B cell (primary cell): ENCODE data around the gene PPP1R14D. TPM values are rescaled to one million over a fixed set of nuclear protein-coding genes. Genes with fewer than 3 reads are reported as not detected.

ENCODE experiments used
- ATAC-seq: fragments of 200-7000 bp; cut with Tn5 transposase; one replicate; pipeline ENCODE4 v1.10.0; 2021; ENCODE audit warnings: low read depth, mild to moderate bottlenecking, moderate number of reproducible peaks, moderate library complexity
- CTCF ChIA-PET: fragments of 350-600 bp; sonication (Branson Sonifier 250); formaldehyde crosslinking; loops from one replicate; lab custom pipeline; 2021; ENCODE audit warnings: antibody characterized with exemption, inconsistent platforms; lab: Charles Lee
- POLR2A ChIA-PET: fragments of 350-600 bp; sonication (Branson Sonifier 250); formaldehyde crosslinking; loops from one replicate; lab custom pipeline; 2021; ENCODE audit warnings: antibody characterized with exemption; lab: Charles Lee
- DNase-seq: peaks from one replicate; pipeline ENCODE4 v3.0.0; 2013
- H2AFZ ChIP-seq: 2 replicates; pipeline ENCODE4 v1.6.1; 2012; ENCODE audit warnings: mild to moderate bottlenecking, low read depth, low read length; ENCODE audit not compliant: insufficient read depth, poor library complexity, severe bottlenecking
- H3K27ac ChIP-seq, 2 donors: 1 replicate in 1 of 2; 2 replicates in 1 of 2; pipeline ENCODE4 v1.5.1; 2012 to 2013; ENCODE audit warnings: low read length in 2 of 2, mild to moderate bottlenecking in 2 of 2, moderate library complexity in 1 of 2
- H3K27me3 ChIP-seq, 4 experiments: fragments of 200-600 bp in 1 of 4; sonication (generic) in 1 of 4; replicated peaks in 1 of 4; 1 replicate in 2 of 4; 2 replicates in 2 of 4; pipeline versions ENCODE4 v1.6.1 to v1.7.0; 2013 to 2016; ENCODE audit warnings: low read length in 3 of 4, mild to moderate bottlenecking in 2 of 4, mixed read lengths in 1 of 4, moderate library complexity in 1 of 4; ENCODE audit not compliant: insufficient read depth in 4 of 4, control insufficient read depth in 3 of 4; ENCODE audit errors: control extremely low read depth in 1 of 4
- H3K36me3 ChIP-seq, 2 experiments: replicated peaks in 1 of 2; 1 replicate in 1 of 2; 2 replicates in 1 of 2; pipeline versions ENCODE4 v1.6.1 to v1.7.1; 2013; ENCODE audit warnings: low read length in 1 of 2; ENCODE audit not compliant: insufficient read depth in 2 of 2, control insufficient read depth in 1 of 2; ENCODE audit errors: control extremely low read depth in 1 of 2, extremely low read depth in 1 of 2
- H3K4me1 ChIP-seq, 2 donors: fragments of 200-600 bp in 1 of 2; sonication (generic) in 1 of 2; 1 replicate in 1 of 2; 2 replicates in 1 of 2; pipeline versions ENCODE4 v1.5.1 to v1.6.1; 2013 to 2017; ENCODE audit warnings: low read length in 2 of 2; ENCODE audit not compliant: control insufficient read depth in 2 of 2, insufficient read depth in 2 of 2
- H3K4me2 ChIP-seq: replicated peaks from 2 replicates; pipeline ENCODE3; 2012; ENCODE audit warnings: mild to moderate bottlenecking, low read depth, low read length; ENCODE audit not compliant: poor library complexity, severe bottlenecking
- H3K4me3 ChIP-seq, 5 experiments: fragments of 200-600 bp in 1 of 5; sonication (generic) in 1 of 5; 1 replicate in 3 of 5; 2 replicates in 2 of 5; pipeline versions ENCODE4 v1.5.1 to v1.7.0; 2011 to 2016; ENCODE audit warnings: low read length in 4 of 5, mild to moderate bottlenecking in 4 of 5, low read depth in 2 of 5, control low read depth in 1 of 5, moderate library complexity in 1 of 5; ENCODE audit not compliant: insufficient read depth in 1 of 5; ENCODE audit errors: control extremely low read depth in 1 of 5, extremely low read depth in 1 of 5
- H3K79me2 ChIP-seq: fragments of 200-600 bp; sonication (generic); one replicate; pipeline ENCODE4 v1.6.0; 2016; ENCODE audit warnings: low read length; ENCODE audit not compliant: control insufficient read depth, insufficient read depth
- H3K9ac ChIP-seq: fragments of 200-600 bp; sonication (generic); 2 replicates; pipeline ENCODE4 v1.6.1; 2017; ENCODE audit warnings: mild to moderate bottlenecking, low read length, moderate library complexity
- H3K9me3 ChIP-seq, 3 donors: one replicate each; pipeline versions ENCODE4 v1.6.1 to v1.7.1; 2013; ENCODE audit warnings: low read length in 2 of 3; ENCODE audit not compliant: control insufficient read depth in 2 of 3, insufficient read depth in 1 of 3; ENCODE audit errors: control extremely low read depth in 1 of 3
- H4K20me1 ChIP-seq: 2 replicates; pipeline ENCODE4 v1.6.0; 2012; ENCODE audit warnings: mild to moderate bottlenecking, low read length; ENCODE audit not compliant: insufficient read depth, control insufficient read depth, poor library complexity, severe bottlenecking
- H3K27ac Mint-ChIP-seq: one replicate; pipeline ENCODE4 v1.8.0; 2021; ENCODE audit warnings: mixed read lengths
- H3K27me3 Mint-ChIP-seq: one replicate; pipeline ENCODE4 v1.8.0; 2021; ENCODE audit warnings: mixed read lengths
- H3K4me1 Mint-ChIP-seq: one replicate; pipeline ENCODE4 v1.8.0; 2021; ENCODE audit warnings: mixed read lengths
- H3K4me3 Mint-ChIP-seq: one replicate; pipeline ENCODE4 v1.8.0; 2021; ENCODE audit warnings: mixed read lengths
- H3K9me3 Mint-ChIP-seq: one replicate; pipeline ENCODE4 v1.8.0; 2022; ENCODE audit warnings: mixed read lengths; ENCODE audit not compliant: insufficient read depth
- EZH2 ChIP-seq: IDR thresholded peaks from 2 replicates; pipeline ENCODE4 v1.6.1; 2012; ENCODE audit warnings: borderline replicate concordance, low read depth, mild to moderate bottlenecking, moderate library complexity, low read length; ENCODE audit not compliant: insufficient read depth, poor library complexity, severe bottlenecking
- WGBS: methylation state at CpG from one replicate; pipeline ENCODE4 v1.1.5; 2013; ENCODE audit warnings: missing lambda C conversion rate; ENCODE audit not compliant: insufficient coverage; 5-methylcytosine and 5-hydroxymethylcytosine counted together
- intact Hi-C: fragments of 100-400 bp; cut with micrococcal nuclease; formaldehyde crosslinking; loops from one replicate; pipeline ENCODE4 v1.10.0; 2022
- polyA plus RNA-seq: library from polyadenylated mRNA; depleted of rRNA; stranded (reverse); fragments of >200 nt; gene quantifications from 2 replicates; pipeline ENCODE4 v1.2.3, GENCODE V29; 2012
- total RNA-seq, 2 donors: library from RNA; stranded (reverse); fragments of 120-200 nt in 1 of 2; gene quantifications; 1 replicate in 1 of 2; 2 replicates in 1 of 2; pipeline versions ENCODE4 v1.2.3 to v1.2.4, GENCODE V29; 2013 to 2022
- TF ChIP-seq, protein P1 (sequence below): fragments of 200-600 bp; IDR thresholded peaks from one replicate; pipeline ENCODE4 v1.8.0; 2022; ENCODE audit warnings: antibody characterized with exemption, mild to moderate bottlenecking

PPP1R14D gene
- total and polyA plus RNA-seq, 2 donors (not counting 1 experiment from before 2014, with no cell fraction given), result 0.19 TPM; not detected in 1

DNA sequence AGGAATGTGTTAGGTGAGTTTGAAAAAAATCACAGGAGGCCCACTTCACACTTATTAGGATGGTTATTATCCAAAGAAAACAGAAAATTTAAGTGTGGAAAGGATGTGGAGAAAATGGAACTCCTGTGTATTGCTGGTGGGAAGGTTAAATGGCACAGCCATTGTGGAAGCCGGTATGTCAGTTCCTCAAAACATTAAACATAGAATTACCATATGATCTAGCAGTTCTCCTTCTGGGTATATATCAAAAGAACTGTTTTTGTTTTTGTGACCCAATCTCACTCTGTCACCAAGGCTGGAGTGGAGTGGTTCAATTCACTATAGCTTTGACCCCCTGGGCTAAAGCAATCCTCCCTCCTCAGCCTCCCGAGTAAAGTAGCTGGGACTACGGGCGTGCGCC, 32.0 kb downstream of the PPP1R14D start:
- no peak overlapping the region for H3K27ac ChIP-seq

DNA sequence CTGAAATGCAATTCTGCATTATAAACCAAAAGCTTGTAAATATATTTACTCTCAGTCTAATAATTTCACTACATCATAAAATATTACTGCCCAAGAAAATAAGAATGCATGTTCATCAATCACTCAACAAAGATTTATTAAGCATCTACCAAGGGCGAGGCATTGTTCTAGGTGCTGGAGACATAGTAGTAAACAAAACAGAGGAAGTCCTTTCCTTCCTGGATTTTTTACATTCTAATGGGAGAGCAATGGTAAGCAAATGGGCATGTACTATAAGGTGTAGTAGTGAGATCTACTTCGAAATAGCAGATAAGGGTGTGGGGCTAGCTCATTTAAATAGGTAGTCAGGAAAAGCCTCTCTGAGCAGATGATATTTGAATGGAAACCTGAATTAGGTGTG, 32.5 kb downstream of the PPP1R14D start:
- CTCF ChIA-PET, result interaction anchor here (0.9 to 1.5 kb wide), 2 partner anchors 14 to 82 kb away, joined by 3 to 6 read pairs; no protein-coding TSS in a partner anchor
- H2AFZ ChIP-seq, result no peak overlapping the region
- intact Hi-C loops, result no loop called here
- H3K27ac Mint-ChIP-seq, result no peak overlapping the region
- no peaks in the 10 kb centered on the region for H3K4me1 ChIP-seq
- no peak for DNase-seq
- H4K20me1 ChIP-seq, result peaks cover 37% of the 10 kb centered on the region
- TF ChIP-seq, protein P1, sequence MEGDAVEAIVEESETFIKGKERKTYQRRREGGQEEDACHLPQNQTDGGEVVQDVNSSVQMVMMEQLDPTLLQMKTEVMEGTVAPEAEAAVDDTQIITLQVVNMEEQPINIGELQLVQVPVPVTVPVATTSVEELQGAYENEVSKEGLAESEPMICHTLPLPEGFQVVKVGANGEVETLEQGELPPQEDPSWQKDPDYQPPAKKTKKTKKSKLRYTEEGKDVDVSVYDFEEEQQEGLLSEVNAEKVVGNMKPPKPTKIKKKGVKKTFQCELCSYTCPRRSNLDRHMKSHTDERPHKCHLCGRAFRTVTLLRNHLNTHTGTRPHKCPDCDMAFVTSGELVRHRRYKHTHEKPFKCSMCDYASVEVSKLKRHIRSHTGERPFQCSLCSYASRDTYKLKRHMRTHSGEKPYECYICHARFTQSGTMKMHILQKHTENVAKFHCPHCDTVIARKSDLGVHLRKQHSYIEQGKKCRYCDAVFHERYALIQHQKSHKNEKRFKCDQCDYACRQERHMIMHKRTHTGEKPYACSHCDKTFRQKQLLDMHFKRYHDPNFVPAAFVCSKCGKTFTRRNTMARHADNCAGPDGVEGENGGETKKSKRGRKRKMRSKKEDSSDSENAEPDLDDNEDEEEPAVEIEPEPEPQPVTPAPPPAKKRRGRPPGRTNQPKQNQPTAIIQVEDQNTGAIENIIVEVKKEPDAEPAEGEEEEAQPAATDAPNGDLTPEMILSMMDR, result no peak
- no peak for TF ChIP-seq EZH2
- POLR2A ChIA-PET, result no interaction called here
- no peaks in the 10 kb centered on the region for H3K27me3 ChIP-seq
- no peak overlapping the region for H3K27ac ChIP-seq
- H3K79me2 ChIP-seq, result peaks cover 88% of the 10 kb centered on the region
- no peak overlapping the region for H3K4me2 ChIP-seq
- H3K4me1 Mint-ChIP-seq, result peaks cover 12% of the 10 kb centered on the region
- H3K27me3 Mint-ChIP-seq, result no peaks in the 10 kb centered on the region
- peaks cover 0 to 21% of the 10 kb centered on the region in 2 experiments for H3K36me3 ChIP-seq
- no peak overlapping the region for H3K4me3 ChIP-seq
- ATAC-seq, result no peak
- no peaks in the 10 kb centered on the region for H3K9me3 ChIP-seq
- no peak overlapping the region for H3K4me3 Mint-ChIP-seq
- no peaks in the 10 kb centered on the region for H3K9me3 Mint-ChIP-seq
- WGBS, result 90% methylated on average over 1 of the region's 2 CpGs
- no peak overlapping the region for H3K9ac ChIP-seq

More for the DNA sequence above, 32.0 kb downstream of the PPP1R14D start:
- Mint-ChIP-seq H3K27me3 (no peaks in the 10 kb centered on the region), H3K27ac (no peak overlapping the region), H3K4me1 (peaks cover 14% of the 10 kb centered on the region), H3K4me3 (no peak overlapping the region), H3K9me3 (no peaks in the 10 kb centered on the region)
- H3K4me3 ChIP-seq, result no peak overlapping the region
- no peaks in the 10 kb centered on the region for H3K4me1 ChIP-seq
- peaks cover 0 to 21% of the 10 kb centered on the region in 2 experiments for H3K36me3 ChIP-seq
- peaks cover 92% of the 10 kb centered on the region for H3K79me2 ChIP-seq
- intact Hi-C loops, result no loop called here
- ChIA-PET CTCF (interaction anchor here (0.8 to 1.5 kb wide), 2 partner anchors 11 to 14 kb away, joined by 3 to 6 read pairs; no protein-coding TSS in a partner anchor), POLR2A (interaction anchor here (0.5 to 0.7 kb wide), 2 partner anchors 12 to 21 kb away, joined by 4 to 5 read pairs; no protein-coding TSS in a partner anchor)
- H3K9me3 ChIP-seq, result no peaks in the 10 kb centered on the region
- H3K4me2 ChIP-seq, result no peak overlapping the region
- no peak for DNase-seq
- peaks cover 37% of the 10 kb centered on the region for H4K20me1 ChIP-seq
- H3K27me3 ChIP-seq, result no peaks in the 10 kb centered on the region
- TF ChIP-seq, protein P1, result no peak
- TF ChIP-seq EZH2, result no peak
- ATAC-seq, result no peak
- no CpG with 5 or more reads among the region's 5 CpGs for WGBS
- H2AFZ ChIP-seq, result no peak overlapping the region
- H3K9ac ChIP-seq, result no peak overlapping the region
